Activated CD4-positive, alpha-beta T cell treated with anti-CD3 and anti-CD28 coated beads, Interleukin-2, amount 50 U/mL, for 48 hours (primary cell): ENCODE results near the gene ZDHHC17.

ENCODE experiments used
- DNase-seq, 2 experiments: peaks; one replicate each; pipeline ENCODE4 v3.0.0-alpha.2; 2020

ZDHHC17 gene

DNA sequence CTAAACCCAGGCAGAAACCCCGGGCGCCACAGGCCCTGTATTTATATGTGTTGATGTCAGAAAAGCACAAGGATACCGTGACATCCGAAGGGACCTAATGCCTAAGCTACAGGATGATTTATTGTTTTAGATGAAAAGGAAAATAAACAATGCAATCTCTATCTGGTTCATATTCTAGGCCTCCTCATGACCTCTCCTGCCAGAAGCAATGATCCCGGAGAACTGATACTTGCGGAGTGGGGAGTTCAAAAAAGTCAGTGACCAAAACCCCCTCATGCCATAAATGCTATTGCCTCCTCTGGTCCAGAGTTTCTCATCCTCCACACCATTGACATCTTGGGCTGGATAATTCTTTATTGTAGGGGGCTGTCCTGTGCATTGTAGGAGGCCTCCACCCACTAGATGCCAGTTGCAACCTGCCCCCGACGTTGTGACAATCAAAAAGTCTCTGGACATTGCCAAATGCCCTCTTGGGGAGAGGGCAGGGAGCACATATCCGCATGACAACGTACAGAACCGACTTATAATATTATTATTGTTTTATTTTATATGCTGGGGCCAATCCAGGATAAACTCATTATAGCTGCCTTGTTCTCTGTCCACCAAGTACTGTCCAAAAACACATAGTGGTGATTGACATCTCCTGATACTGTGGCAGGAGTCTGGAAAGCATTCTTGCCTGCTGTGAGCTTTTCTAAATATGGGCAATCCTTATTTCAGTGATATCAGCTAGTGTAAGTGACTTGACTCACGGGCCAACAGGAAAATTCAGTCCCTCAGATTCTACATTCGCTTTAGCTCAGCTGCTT is 116.0 kb downstream of the ZDHHC17 start:
- no peak for DNase-seq

DNA sequence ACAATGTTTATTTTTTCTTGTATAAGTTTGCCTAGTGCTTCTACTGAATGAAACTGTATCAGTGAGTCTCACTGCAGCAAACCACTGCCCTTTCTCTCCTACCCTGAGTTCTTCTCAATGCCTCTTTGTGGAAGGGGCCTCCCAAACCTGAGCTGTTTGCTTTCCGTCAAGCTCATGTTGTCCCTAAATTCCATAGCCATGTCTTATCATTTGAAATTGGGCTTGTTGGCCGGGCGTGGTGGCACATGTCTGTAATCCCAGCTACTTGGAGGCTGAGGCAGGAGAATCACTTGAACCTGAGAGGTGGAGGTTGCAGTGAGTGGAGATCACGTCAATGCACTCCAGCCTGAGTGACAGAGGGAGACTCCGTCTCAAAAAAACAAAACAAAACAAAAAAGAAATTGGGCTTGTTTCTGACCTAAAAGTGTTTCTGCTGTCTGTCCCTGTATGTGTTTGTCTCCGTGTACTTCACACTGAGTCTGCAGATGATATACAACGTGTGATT is 116.7 kb downstream of the ZDHHC17 start:
- no peak for DNase-seq

- no peak for DNase-seq
These were observed 117.2 kb downstream of the ZDHHC17 start for GRCh38 chr12:76881142-76881541.

DNA sequence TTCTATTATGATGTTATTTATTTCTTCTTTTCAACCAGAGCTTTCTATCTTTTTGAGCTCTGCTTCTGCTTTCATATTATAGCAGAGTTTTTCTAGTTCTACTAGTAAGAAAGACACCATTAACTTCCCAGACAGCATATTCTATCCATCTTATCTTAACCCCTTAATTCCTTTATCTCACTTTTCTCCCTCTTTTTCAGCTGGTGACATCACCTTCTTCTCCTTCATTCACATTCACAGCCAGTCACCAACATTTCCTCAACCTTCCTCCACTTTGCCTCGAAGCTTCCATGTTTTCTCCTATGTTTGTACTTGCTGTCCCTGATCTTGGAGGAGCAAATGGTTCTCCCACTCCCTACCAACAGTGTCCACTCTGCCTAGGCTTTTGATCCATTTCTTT is 118.5 kb downstream of the ZDHHC17 start:
- DNase-seq: no peak

DNA sequence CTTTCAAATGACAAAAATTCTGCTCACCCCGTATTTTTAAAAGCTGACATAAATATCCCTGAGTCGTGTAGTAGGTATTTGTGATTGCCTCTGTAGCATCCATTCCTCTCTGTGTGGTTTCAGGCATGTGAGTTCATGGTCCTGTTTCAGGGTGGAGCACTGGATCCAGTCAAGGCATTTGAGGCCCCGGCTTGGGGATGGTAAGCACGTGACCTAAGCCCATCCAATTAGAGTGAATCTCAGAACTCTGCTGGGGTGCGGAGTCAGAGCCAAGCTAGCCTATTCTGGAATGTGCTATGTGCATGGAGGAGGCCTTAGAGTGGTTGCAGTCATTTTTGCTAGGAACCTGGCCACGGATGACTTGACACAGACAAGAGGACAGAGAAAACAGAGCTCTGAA is 119.2 kb downstream of the ZDHHC17 start:
- DNase-seq: no peak

DNA sequence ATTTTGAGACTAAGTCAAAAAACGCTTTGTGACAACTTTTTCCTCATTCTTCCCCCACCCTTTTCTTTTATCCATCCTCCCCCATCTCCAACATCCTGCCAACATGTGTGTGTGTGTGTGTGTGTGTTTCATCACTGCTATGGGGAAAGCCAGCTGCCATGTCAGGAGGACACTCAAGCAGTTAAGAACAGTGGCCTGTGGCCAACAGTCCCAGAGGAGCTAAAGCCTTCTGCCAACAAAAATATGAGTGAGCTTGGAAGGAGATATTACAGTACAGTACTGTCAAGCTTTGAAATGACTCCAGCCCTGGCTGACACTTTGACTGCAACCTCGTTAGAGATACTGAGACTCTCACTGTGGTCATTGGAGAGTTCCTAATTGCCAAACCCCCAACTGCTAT is 119.9 kb downstream of the ZDHHC17 start:
- no peak for DNase-seq

DNA sequence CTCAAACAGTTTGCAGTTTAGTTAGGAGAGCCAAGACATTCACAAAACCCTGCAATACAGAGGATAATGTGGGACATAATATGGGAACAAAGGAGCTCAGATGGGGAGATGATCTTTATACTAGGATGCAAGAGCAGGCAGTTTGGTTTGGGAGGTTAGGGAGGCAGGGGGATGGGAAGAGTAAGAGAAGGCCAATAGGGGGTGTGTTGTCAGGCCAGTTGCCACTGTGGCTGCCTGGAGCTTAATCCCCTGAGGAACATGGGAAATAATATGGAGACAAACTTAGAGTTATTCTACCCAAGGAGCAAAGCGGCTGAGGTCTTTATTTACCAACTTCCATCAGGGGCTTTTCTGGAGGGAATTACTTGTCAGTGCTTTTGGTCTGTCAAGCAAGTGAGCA is 124.9 kb downstream of the ZDHHC17 start:
- no peak for DNase-seq

GRCh38 chr12:76890151-76891143 is 126.5 kb downstream of the ZDHHC17 start:
- DNase-seq: peak; percentile 50 to 56

DNA sequence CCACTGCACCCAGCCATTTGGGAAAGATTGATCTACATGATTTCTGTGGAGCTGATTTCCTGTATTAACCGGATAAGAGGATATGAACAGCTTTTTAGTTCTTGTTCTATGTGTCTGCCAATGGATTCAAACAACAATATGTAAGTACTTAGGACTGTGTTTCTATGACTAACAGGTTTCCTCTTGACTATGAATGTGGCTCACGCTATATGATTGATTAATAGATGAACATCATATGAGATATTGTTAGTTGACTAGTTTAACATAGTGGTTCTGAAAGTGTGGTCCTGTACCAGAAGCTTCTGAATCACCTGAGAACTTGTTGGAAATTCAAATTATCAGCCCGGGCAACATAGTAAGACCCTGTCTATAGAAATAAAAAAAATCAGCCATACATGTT is 127.7 kb downstream of the ZDHHC17 start:
- no peak for DNase-seq

- no peak for DNase-seq
These were observed 131.9 kb downstream of the ZDHHC17 start for GRCh38 chr12:76895796-76896195.

DNA sequence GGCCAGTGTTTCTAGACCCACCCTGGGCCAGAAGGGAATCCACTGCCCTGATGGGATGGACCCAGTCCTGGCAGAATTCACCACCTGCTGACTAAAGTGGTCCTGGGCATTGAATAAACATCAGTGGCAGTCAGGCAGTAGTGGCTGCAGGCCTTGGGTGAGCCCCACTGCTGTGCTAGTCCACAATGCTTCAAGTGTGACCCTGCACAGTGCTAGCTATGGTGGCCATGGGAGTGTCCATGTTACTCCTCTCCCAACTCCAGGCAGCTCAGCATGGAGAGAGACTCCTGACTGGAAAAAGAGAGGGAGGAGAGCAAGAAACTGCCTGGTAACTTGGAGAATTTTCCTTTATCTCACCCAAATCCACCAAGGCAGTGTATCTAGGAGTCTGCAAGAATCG is 132.4 kb downstream of the ZDHHC17 start:
- DNase-seq: no peak

DNA sequence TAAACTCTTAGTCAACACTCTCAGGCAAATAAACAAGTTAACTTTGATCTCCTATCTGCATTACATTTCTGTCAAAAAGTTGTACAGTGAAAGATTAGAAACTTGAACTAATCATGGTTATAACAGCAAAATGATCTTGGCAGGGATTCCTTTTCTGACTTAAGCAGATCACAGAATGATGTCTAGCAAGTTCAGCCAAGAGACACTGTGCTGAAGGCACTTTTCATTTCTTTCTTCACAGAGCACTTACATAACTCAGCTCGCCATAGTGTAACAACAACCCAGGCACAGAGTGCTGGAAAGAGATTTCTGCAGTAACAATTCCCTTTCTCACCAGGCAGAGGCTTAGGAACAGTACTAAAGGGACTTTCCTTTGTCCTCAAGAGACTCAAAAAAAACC is 134.5 kb downstream of the ZDHHC17 start:
- DNase-seq: no peak

- no peak for DNase-seq
These were observed 135.6 kb downstream of the ZDHHC17 start for GRCh38 chr12:76899522-76899921.

GRCh38 chr12:76901628-76902380 is 137.9 kb downstream of the ZDHHC17 start:
- DNase-seq: no peak
